Tibial nerve (tissue), 4 donors: Measurements from ENCODE around the gene GPRIN3. TPM values are rescaled to one million over a fixed set of nuclear protein-coding genes. Genes with fewer than 3 reads are reported as not detected.

Source experiments
- DNase-seq, 2 donors: peaks; one replicate each; pipeline ENCODE4 v3.0.0-alpha.2; 2019; ENCODE audit warnings: low spot score in 2 of 2
- H3K27ac ChIP-seq, 4 donors: fragments of 200-600 bp; sonication (generic) in 3 of 4; one replicate each; pipeline ENCODE4 v1.5.1; 2017 to 2019; ENCODE audit warnings: mild to moderate bottlenecking in 1 of 4
- H3K27me3 ChIP-seq, 2 donors: fragments of 200-600 bp; sonication (generic) in 1 of 2; one replicate each; pipeline versions ENCODE4 v1.5.1 to v1.6.0; 2017 to 2019
- H3K36me3 ChIP-seq, 3 donors: fragments of 200-600 bp; sonication (generic); one replicate each; pipeline ENCODE4 v1.5.1; 2018 to 2019
- H3K4me1 ChIP-seq, 4 donors: fragments of 200-600 bp; sonication (generic) in 3 of 4; one replicate each; pipeline ENCODE4 v1.5.1; 2017 to 2019
- H3K4me3 ChIP-seq, 4 donors: fragments of 200-600 bp; sonication (generic) in 3 of 4; one replicate each; pipeline ENCODE4 v1.5.1; 2017 to 2019; ENCODE audit warnings: mild to moderate bottlenecking in 1 of 4, moderate library complexity in 1 of 4
- H3K9me3 ChIP-seq, 4 donors: fragments of 200-600 bp; sonication (generic) in 3 of 4; one replicate each; pipeline ENCODE4 v1.5.1; 2017 to 2019
- EP300 ChIP-seq, 2 donors: sonication (generic); formaldehyde crosslinking; IDR thresholded peaks; one replicate each; pipeline ENCODE4 v1.6.1; 2017; ENCODE audit warnings: antibody characterized with exemption in 2 of 2, mild to moderate bottlenecking in 1 of 2
- POLR2A ChIP-seq, 2 donors: fragments of 450-650 bp; IDR thresholded peaks; one replicate each; pipeline ENCODE4 v1.6.1; 2017; ENCODE audit warnings: antibody characterized with exemption in 2 of 2, mild to moderate bottlenecking in 2 of 2, moderate library complexity in 2 of 2
- WGBS, 2 donors: methylation state at CpG; one replicate each; pipeline ENCODE4 v1.1.5; 2018; 5-methylcytosine and 5-hydroxymethylcytosine counted together
- total RNA-seq, 4 donors: library from RNA; depleted of rRNA; stranded (reverse); fragments of >200 nt; gene quantifications; one replicate each; pipeline ENCODE4 v1.1.0, GENCODE V29; 2016
- TF ChIP-seq, protein P1 (sequence below), 5 experiments: fragments of 200-600 bp in 3 of 5; fragments of 450-650 bp in 2 of 5; sonication (generic) in 3 of 5; IDR thresholded peaks; one replicate each; pipeline ENCODE4 v1.5.1; 2016 to 2019; ENCODE audit warnings: antibody characterized with exemption in 5 of 5, mild to moderate bottlenecking in 3 of 5, moderate library complexity in 2 of 5

Gene GPRIN3
- total RNA-seq, 4 donors from 2014 or later = 2.3 to 5.2 (median 4.6) TPM

DNA sequence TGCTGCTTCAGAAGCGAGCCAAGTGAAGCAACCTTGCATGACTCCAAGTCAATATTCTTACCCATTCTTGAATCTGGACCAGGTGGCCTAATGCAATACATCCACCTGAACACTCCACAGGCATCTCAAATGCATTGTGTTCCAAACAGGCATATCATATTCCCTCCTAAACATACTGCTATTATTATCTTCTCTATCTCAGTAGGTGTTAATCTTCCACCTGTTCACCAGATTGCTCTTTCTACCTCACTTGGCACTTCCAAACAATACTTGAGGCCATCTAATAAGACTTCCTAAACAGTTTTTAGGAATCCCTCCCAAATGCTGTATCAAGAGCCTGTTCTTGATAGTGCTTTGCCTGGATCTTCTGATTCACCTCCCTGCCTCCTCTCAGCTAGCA is 90.7 kb downstream of the GPRIN3 start:
- DNase-seq = no peak
- H3K27me3 ChIP-seq = no peaks in the 10 kb centered on the region
- no peaks in the 10 kb centered on the region for H3K36me3 ChIP-seq
- H3K9me3 ChIP-seq = no peaks in the 10 kb centered on the region
- 88 to 96% methylated on average over 1 of the region's 1 CpG for WGBS, 2 donors
- H3K4me3 ChIP-seq = no peak overlapping the region
- TF ChIP-seq POLR2A (IDR thresholded peaks at IDR 0.05) (no peak), EP300 (IDR thresholded peaks at IDR 0.05) (no peak)
- TF ChIP-seq, protein P1, sequence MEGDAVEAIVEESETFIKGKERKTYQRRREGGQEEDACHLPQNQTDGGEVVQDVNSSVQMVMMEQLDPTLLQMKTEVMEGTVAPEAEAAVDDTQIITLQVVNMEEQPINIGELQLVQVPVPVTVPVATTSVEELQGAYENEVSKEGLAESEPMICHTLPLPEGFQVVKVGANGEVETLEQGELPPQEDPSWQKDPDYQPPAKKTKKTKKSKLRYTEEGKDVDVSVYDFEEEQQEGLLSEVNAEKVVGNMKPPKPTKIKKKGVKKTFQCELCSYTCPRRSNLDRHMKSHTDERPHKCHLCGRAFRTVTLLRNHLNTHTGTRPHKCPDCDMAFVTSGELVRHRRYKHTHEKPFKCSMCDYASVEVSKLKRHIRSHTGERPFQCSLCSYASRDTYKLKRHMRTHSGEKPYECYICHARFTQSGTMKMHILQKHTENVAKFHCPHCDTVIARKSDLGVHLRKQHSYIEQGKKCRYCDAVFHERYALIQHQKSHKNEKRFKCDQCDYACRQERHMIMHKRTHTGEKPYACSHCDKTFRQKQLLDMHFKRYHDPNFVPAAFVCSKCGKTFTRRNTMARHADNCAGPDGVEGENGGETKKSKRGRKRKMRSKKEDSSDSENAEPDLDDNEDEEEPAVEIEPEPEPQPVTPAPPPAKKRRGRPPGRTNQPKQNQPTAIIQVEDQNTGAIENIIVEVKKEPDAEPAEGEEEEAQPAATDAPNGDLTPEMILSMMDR (IDR thresholded peaks at IDR 0.05) = no peak
- no peaks in the 10 kb centered on the region for H3K4me1 ChIP-seq
- H3K27ac ChIP-seq = no peak overlapping the region

DNA sequence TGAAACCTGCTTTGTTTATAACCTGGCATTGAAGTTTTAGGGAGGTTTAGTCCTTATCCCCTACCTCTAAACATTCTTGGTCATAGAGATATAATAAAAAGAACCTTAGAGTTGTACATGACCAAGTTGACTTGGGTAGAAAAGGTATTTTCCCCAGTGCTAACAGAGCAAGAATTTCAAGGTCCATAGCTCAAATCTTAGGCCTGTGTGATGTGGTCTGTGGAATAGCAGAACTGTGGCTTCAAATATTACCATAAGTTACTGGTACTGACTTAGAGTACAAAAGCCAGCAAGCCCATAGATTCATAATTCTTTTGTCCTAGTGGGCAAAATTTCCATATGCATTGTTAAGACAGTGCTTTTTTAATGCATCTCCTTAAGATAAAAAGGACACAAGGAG is 91.2 kb downstream of the GPRIN3 start:
- TF ChIP-seq, protein P1 (IDR thresholded peaks at IDR 0.05) = no peak
- TF ChIP-seq EP300 (IDR thresholded peaks at IDR 0.05) = no peak
- TF ChIP-seq POLR2A (IDR thresholded peaks at IDR 0.05) = no peak
- Histone ChIP-seq H3K4me3 (no peak overlapping the region), H3K27me3 (no peaks in the 10 kb centered on the region), H3K27ac (no peak overlapping the region), H3K9me3 (no peaks in the 10 kb centered on the region), H3K4me1 (no peaks in the 10 kb centered on the region), H3K36me3 (no peaks in the 10 kb centered on the region)
- DNase-seq = no peak

DNA sequence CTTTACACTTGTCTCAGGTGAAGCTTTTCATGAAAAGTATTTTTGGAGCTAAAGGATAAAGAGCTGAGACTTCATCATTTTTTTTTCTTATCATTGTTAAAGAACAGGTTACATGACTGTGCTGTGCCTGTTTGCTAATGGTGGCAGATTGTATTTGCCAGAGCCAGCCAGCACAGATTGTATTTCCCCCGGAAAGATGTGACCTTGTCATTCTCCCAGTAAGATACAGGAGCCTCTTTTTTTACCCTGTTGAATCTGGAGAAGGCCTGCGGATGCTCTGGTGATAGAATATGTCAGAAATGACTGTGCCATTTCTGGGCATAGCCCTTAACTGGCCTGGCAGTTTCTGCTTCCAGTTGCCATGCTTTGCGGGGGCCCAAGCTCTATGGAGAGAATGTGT is 91.9 kb downstream of the GPRIN3 start:
- Histone ChIP-seq H3K9me3 (no peaks in the 10 kb centered on the region), H3K27ac (no peak overlapping the region), H3K4me1 (no peaks in the 10 kb centered on the region), H3K27me3 (no peaks in the 10 kb centered on the region), H3K36me3 (no peaks in the 10 kb centered on the region), H3K4me3 (no peak overlapping the region)
- no peak for DNase-seq
- TF ChIP-seq, protein P1 (IDR thresholded peaks at IDR 0.05) = no peak
- TF ChIP-seq POLR2A (IDR thresholded peaks at IDR 0.05) (no peak), EP300 (IDR thresholded peaks at IDR 0.05) (no peak)
- 91% methylated on average over 3 of the region's 3 CpGs for WGBS, 2 donors

DNA sequence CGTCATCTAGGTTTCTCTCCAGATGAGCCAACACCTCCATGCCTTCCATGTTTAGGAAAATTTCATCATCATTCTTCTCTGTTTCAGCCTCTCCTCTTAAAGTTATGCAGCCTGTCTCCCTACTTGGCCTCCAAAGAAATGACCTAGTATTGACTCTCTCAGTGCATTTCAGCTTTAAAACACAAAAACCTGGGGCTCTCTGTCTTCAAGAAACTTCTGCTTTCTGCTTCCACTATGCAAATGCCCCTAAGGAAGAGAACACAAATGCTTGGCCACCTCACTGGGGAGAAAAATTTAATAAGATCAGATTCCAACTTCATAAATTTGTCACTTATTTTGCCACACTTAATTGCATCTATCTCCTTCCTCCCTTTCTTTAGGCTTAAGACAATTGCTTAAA is 93.3 kb downstream of the GPRIN3 start:
- H3K36me3 ChIP-seq = no peaks in the 10 kb centered on the region
- TF ChIP-seq POLR2A (IDR thresholded peaks at IDR 0.05) (no peak), EP300 (IDR thresholded peaks at IDR 0.05) (no peak)
- TF ChIP-seq, protein P1 (IDR thresholded peaks at IDR 0.05) = no peak
- no peak overlapping the region for H3K27ac ChIP-seq
- H3K4me3 ChIP-seq = no peak overlapping the region
- DNase-seq = no peak
- no peaks in the 10 kb centered on the region for H3K9me3 ChIP-seq
- no peaks in the 10 kb centered on the region for H3K4me1 ChIP-seq
- no peaks in the 10 kb centered on the region for H3K27me3 ChIP-seq
- 94 to 96% methylated on average over 1 of the region's 1 CpG for WGBS, 2 donors

DNA sequence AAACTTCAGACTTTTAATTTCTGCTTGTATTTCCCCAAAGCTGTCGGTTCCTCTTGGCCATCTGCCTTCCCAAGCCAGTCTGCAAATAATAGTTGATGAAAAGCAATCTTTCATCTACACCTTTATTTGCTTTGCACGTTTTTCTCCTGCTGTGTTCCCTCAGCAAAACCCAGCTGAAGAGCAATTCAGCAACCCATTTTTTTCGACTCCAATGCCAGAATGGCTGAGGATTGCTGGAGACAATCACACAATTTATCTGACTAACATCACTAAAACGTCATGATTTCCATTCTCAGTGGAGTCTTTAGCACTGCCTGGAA is 94.3 kb downstream of the GPRIN3 start:
- H3K9me3 ChIP-seq = no peaks in the 10 kb centered on the region
- H3K27me3 ChIP-seq = no peaks in the 10 kb centered on the region
- no peaks in the 10 kb centered on the region for H3K4me1 ChIP-seq
- H3K27ac ChIP-seq = no peak overlapping the region
- no peak for TF ChIP-seq POLR2A (IDR thresholded peaks at IDR 0.05)
- TF ChIP-seq EP300 (IDR thresholded peaks at IDR 0.05) = no peak
- TF ChIP-seq, protein P1 (IDR thresholded peaks at IDR 0.05) = no peak
- 57 to 64% methylated on average over 4 of the region's 4 CpGs for WGBS, 2 donors
- no peak for DNase-seq
- no peak overlapping the region for H3K4me3 ChIP-seq
- no peaks in the 10 kb centered on the region for H3K36me3 ChIP-seq
